Germinal center (tissue), 1 donor: ENCODE measurements around the gene LDLRAD1.
"Not testable (repeated sequence)": the region's sequence is repeated elsewhere in the genome, so short reads cannot be mapped to it uniquely, and the experiment has no call there.

Experiments
- DNase-seq: peaks from one replicate; pipeline ENCODE4 v3.0.0; 2012; ENCODE audit warnings: mixed read lengths, low spot score

Gene LDLRAD1

GRCh38 chr1:54017979-54018378 lies at the start of gene LDLRAD1:
TSS of gene LDLRAD1 (minus strand) at chr1:54018186. CDS start at chr1:54018112, 74 bp downstream.
- no peak for DNase-seq

GRCh38 chr1:54064299-54064698 lies 46.3 kb upstream of the LDLRAD1 start:
- no peak for DNase-seq

GRCh38 chr1:54054438-54054749 lies 36.4 kb upstream of the LDLRAD1 start:
- no peak for DNase-seq

GRCh38 chr1:54053745-54054437 lies 35.9 kb upstream of the LDLRAD1 start:
- no peak for DNase-seq

GRCh38 chr1:54052934-54053744 lies 35.2 kb upstream of the LDLRAD1 start, which contains the start of the genes TCEANC2 and TMEM59:
TSS of gene TCEANC2 (plus strand) at chr1:54053608. CDS start at chr1:54054423, 815 bp downstream.
TSS of gene TMEM59 (minus strand) at chr1:54053204. CDS start at chr1:54053188, 16 bp downstream.
- DNase-seq: peak; percentile 94

GRCh38 chr1:54052431-54052933 lies 34.5 kb upstream of the LDLRAD1 start:
- DNase-seq: peak; percentile 45

GRCh38 chr1:54051933-54052430 lies 34.0 kb upstream of the LDLRAD1 start:
- DNase-seq: no peak

- DNase-seq: not testable (repeated sequence)
Measured at GRCh38 chr1:54050435-54050834, 32.4 kb upstream of the LDLRAD1 start.

- no peak for DNase-seq
Measured at GRCh38 chr1:54047384-54048305, 29.7 kb upstream of the LDLRAD1 start.

- DNase-seq: no peak
Measured at GRCh38 chr1:54046671-54047383, 28.8 kb upstream of the LDLRAD1 start.

- no peak for DNase-seq
Measured at GRCh38 chr1:54045496-54045895, 27.5 kb upstream of the LDLRAD1 start.

- DNase-seq: no peak
Measured at GRCh38 chr1:54041806-54042205, 23.8 kb upstream of the LDLRAD1 start.

- DNase-seq: no peak
Measured at GRCh38 chr1:54037476-54037875, 19.5 kb upstream of the LDLRAD1 start.

GRCh38 chr1:54028306-54029251 lies 10.6 kb upstream of the LDLRAD1 start:
- no peak for DNase-seq

- no peak for DNase-seq
Measured at GRCh38 chr1:54027848-54028247, 9.9 kb upstream of the LDLRAD1 start.

GRCh38 chr1:54024811-54025210 lies 6.8 kb upstream of the LDLRAD1 start:
- DNase-seq: not testable (repeated sequence)

GRCh38 chr1:54024358-54024757 lies 6.4 kb upstream of the LDLRAD1 start:
- DNase-seq: no peak

- DNase-seq: not testable (repeated sequence)
Measured at GRCh38 chr1:54019562-54020176, 1.7 kb upstream of the LDLRAD1 start.

GRCh38 chr1:54018635-54019034 lies 649 bp upstream of the LDLRAD1 start:
- no peak for DNase-seq
